ENCODE results near the gene ABCC1. TPM values are rescaled to one million over a fixed set of nuclear protein-coding genes. Genes with fewer than 3 reads are reported as not detected.

Gene ABCC1
- total RNA-seq, 1 experiment from 2014 or later, result 56.4 TPM

DNA sequence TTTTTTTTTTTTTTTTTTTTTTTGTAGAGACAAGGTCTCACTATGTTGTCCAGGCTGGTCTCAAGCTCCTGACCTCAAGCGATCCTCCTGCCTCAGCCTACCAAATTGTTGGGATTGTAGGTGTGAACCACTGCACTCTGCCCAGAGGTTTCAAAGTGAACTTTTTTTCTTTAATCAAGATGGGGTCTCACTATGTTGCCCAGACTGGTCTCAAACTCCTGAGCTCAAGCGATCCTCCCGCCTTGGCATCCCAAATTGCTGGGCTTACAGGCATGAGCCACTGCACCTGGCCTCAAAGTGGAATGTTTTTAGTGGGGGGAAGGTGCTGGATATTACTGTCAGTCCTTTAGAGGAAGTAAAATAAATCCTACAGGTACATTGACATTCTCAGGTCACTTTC, 49.1 kb upstream of the ABCC1 start:
- no peak overlapping the region for H2BK20ac ChIP-seq (ENCODE audit: low read depth, low read length, poor library complexity, severe bottlenecking)
- H4K5ac ChIP-seq (ENCODE audit: insufficient read length, low read depth, low read length), result no peak overlapping the region
- no peak overlapping the region for H3T11ph ChIP-seq (ENCODE audit: low read length)
- H3K27ac ChIP-seq (ENCODE audit: insufficient read length, low read depth, low read length), result no peak overlapping the region
- H3K27me3 ChIP-seq (ENCODE audit: insufficient read depth, low read length), result no peaks in the 10 kb centered on the region
- no peak overlapping the region for H3K18ac ChIP-seq (ENCODE audit: insufficient read length, low read depth, low read length)
- H3K9me3 ChIP-seq (ENCODE audit: control insufficient read depth, low read depth, low read length), result no peaks in the 10 kb centered on the region
- H3K79me2 ChIP-seq (ENCODE audit: insufficient read depth, low read length), result no peaks in the 10 kb centered on the region
- H3K4me2 ChIP-seq (ENCODE audit: insufficient read depth, insufficient read length, low read length), result no peak overlapping the region
- H3K36me3 Mint-ChIP-seq (ENCODE audit: insufficient read depth in 1 of 3, low read depth in 3 of 3), result no peaks in the 10 kb centered on the region
- no peak overlapping the region for H2AFZ ChIP-seq (ENCODE audit: low read length)
- no peak overlapping the region for H2BK12ac ChIP-seq (ENCODE audit: insufficient read length, low read depth, low read length)
- H2AK5ac ChIP-seq (ENCODE audit: insufficient read length, low read length), result no peak overlapping the region
- no peak overlapping the region for H3K27ac Mint-ChIP-seq
- no peak overlapping the region for H3K23ac ChIP-seq (ENCODE audit: insufficient read length, low read depth, low read length)
- no peaks in the 10 kb centered on the region; a peak in 1 of 5 replicates for H3K9me3 Mint-ChIP-seq
- no peaks in the 10 kb centered on the region for H4K20me1 ChIP-seq (ENCODE audit: control insufficient read depth, insufficient read depth, insufficient read length)
- H3K4ac ChIP-seq (ENCODE audit: low read depth, low read length), result no peak overlapping the region
- H2BK120ac ChIP-seq (ENCODE audit: low read depth, low read length, poor library complexity, severe bottlenecking), result no peak overlapping the region
- no peaks in the 10 kb centered on the region for H3K23me2 ChIP-seq (ENCODE audit: insufficient read length, low read depth, low read length, poor library complexity, severe bottlenecking)
- H3K14ac ChIP-seq (ENCODE audit: insufficient read depth, low read length), result no peak overlapping the region
- H2BK5ac ChIP-seq (ENCODE audit: insufficient read length, low read length), result no peak overlapping the region
- H3K79me1 ChIP-seq (ENCODE audit: insufficient read depth, low read depth, low read length, poor library complexity, severe bottlenecking), result no peaks in the 10 kb centered on the region
- TF ChIP-seq, protein P1, sequence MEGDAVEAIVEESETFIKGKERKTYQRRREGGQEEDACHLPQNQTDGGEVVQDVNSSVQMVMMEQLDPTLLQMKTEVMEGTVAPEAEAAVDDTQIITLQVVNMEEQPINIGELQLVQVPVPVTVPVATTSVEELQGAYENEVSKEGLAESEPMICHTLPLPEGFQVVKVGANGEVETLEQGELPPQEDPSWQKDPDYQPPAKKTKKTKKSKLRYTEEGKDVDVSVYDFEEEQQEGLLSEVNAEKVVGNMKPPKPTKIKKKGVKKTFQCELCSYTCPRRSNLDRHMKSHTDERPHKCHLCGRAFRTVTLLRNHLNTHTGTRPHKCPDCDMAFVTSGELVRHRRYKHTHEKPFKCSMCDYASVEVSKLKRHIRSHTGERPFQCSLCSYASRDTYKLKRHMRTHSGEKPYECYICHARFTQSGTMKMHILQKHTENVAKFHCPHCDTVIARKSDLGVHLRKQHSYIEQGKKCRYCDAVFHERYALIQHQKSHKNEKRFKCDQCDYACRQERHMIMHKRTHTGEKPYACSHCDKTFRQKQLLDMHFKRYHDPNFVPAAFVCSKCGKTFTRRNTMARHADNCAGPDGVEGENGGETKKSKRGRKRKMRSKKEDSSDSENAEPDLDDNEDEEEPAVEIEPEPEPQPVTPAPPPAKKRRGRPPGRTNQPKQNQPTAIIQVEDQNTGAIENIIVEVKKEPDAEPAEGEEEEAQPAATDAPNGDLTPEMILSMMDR (conservative IDR thresholded peaks at IDR 0.05), result no peak
- no peak overlapping the region for H3K56ac ChIP-seq (ENCODE audit: insufficient read length, low read depth, low read length)
- no peak for DNase-seq
- WGBS (ENCODE audit: extremely low coverage, insufficient read length, low lambda C conversion rate), result no CpG with 5 or more reads among the region's 3 CpGs
- peaks cover 6 to 13% of the 10 kb centered on the region in 2 experiments for H3K4me1 Mint-ChIP-seq
- H4K91ac ChIP-seq (ENCODE audit: insufficient read length, low read depth, low read length), result no peak overlapping the region
- H3K9ac ChIP-seq (ENCODE audit: extremely low read depth, insufficient read length, low read length), result no peak overlapping the region
- H2BK15ac ChIP-seq (ENCODE audit: low read depth, low read length), result no peak overlapping the region
- H4K8ac ChIP-seq (replicated peaks; ENCODE audit: insufficient read length, low read depth, low read length), result no peak overlapping the region
- no peak overlapping the region for H3K4me3 Mint-ChIP-seq
- no peaks in the 10 kb centered on the region for H3K4me1 ChIP-seq (ENCODE audit: insufficient read depth, low read length)
- no peaks in the 10 kb centered on the region for H3K27me3 Mint-ChIP-seq (ENCODE audit: low read depth)
